Motor neuron (in vitro differentiated cells): ENCODE results near the gene MRGPRE. TPM values are rescaled to one million over a fixed set of nuclear protein-coding genes. Genes with fewer than 3 reads are reported as not detected.

Experiments used
- ATAC-seq, 8 experiments: fragments of 200-7000 bp; cut with Tn5 transposase; replicated peaks in 6 of 8; 2 replicates each; pipeline ENCODE4 v1.8.0; 2021; ENCODE audit warnings: mild to moderate bottlenecking in 8 of 8, moderate library complexity in 8 of 8
- H3K27ac ChIP-seq, 2 donors: fragments of 250-450 bp; sonication (Bioruptor Pico); 2 replicates each; pipeline ENCODE4 v1.9.0; 2021; ENCODE audit warnings: antibody characterized with exemption in 2 of 2, mild to moderate bottlenecking in 2 of 2, moderate library complexity in 1 of 2
- H3K4me1 ChIP-seq, 2 donors: fragments of 250-450 bp; sonication (Bioruptor Pico); replicated peaks in 1 of 2; 2 replicates each; pipeline ENCODE4 v1.6.1; 2021; ENCODE audit warnings: antibody characterized with exemption in 2 of 2, mild to moderate bottlenecking in 2 of 2, moderate library complexity in 1 of 2
- H3K4me3 ChIP-seq, 5 donors: fragments of 250-450 bp; sonication (Bioruptor Pico); 2 replicates each; pipeline ENCODE4 v1.9.0; 2021; ENCODE audit warnings: antibody characterized with exemption in 5 of 5, mild to moderate bottlenecking in 5 of 5, moderate library complexity in 4 of 5
- WGBS, 10 experiments: fragments of 450-650 bp; shearing (Covaris generic); methylation state at CpG; one replicate each; pipeline ENCODE4 v1.0.0; 2022; 5-methylcytosine and 5-hydroxymethylcytosine counted together
- in situ Hi-C, 9 experiments: fragments of 400-800 bp; cut with MboI; loops; one replicate each; pipeline ENCODE4 v1.15.0; 2021; ENCODE audit warnings: low sequenced_read_pairs in 9 of 9, low pct_unique_long_range_greater_than_20kb in 2 of 9; ENCODE audit not compliant: unreplicated experiment in 9 of 9
- total RNA-seq, 8 experiments: library from RNA; unstranded; fragments of 300-600 nt; gene quantifications; 2 replicates each; pipeline versions ENCODE4 v1.2.3 to v1.2.4, GENCODE V29; 2022

MRGPRE gene
- total RNA-seq, 8 experiments from 2014 or later: 0.31 to 0.85 (median 0.36) TPM; not detected in 5

DNA sequence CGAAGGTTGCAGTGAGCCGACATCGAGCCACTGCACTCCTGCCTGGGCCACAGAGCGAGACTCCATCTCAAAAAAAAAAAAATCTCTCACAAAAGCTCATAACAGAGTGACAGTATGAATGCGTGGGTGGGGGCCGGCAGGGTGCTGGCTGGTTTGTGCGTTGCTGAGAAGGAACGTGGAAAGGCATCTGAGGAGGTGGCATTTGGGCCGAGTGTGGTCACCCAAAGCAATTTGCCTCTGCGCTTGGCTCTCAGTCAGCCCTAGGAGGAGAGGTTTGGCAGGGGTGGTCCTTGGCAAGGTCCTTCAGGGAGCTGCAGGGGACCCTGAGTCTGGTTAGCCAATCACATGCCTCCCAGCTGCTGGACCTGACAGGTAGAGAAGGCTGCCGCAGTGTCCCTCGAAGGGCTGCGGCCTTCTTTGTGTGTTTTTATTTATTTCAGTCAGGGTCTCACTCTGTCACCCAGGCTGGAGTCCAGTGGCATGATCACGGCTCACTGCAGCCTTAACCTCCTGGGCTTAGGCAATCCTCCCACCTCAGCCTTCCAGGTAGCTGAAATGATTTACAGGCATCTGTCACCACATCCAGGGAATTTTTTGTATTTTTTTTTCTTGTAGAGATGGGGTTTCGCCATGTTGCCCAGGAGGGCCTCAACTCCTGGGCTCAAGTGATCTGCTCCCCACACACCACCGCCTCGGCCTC is 43.6 kb downstream of the MRGPRE start:
- Histone ChIP-seq H3K27ac (no peak overlapping the region), H3K4me1 (peaks cover 13 to 16% of the 10 kb centered on the region in 2 donors), H3K4me3 (no peak overlapping the region)
- peak in 2 of 8 experiments; percentile 9 to 24 for ATAC-seq
- 58 to 85% (median 75%) methylated on average over 1 to 14 of the region's 17 CpGs; no CpG with 5 or more reads in 3 of the 10 experiments for WGBS, 10 experiments
- in situ Hi-C loops: no loop called here

DNA sequence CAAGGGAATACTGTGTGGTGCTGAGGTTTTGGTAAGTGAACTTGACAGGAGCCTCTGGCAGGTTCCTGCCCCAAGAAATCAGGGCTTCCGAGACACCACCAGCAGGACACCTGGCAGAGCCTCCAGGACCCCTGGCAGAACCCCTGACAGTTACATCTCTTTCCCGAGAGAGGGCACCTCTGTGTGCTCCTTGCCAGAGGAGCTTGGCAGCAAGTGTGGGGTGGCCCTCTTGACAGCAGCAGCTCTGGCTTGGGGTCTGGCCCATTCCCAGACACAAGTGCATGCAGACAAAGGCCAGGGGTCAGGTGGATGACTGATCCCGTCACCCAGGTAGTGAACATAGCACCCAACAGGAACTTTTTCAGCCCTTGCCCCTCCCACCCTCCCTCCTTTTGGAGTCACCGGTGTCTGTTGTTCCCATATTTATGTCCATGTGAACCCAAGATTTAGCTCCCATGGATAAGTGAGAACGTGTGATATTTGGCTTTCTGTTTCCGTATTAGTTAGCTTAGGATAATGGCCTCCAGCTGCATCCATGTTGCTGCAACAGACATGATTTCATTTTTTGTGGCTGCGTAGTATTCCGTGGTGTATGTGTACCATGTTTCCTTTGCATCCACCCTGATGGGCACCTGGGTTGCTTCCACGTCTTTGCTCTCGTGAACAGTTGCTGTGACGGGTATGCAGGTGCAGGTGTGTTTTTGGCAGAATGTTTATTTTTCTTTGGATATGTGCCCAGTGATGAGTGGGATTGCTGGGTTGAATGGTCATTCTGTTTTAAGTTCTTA is 45.9 kb downstream of the MRGPRE start:
- in situ Hi-C loops: no loop called here
- H3K4me1 ChIP-seq: peaks cover 8 to 12% of the 10 kb centered on the region in 2 donors
- no peak for ATAC-seq
- WGBS, 10 experiments: 30 to 100% (median 60%) methylated on average over 1 to 5 of the region's 11 CpGs; no CpG with 5 or more reads in 5 of the 10 experiments
- H3K27ac ChIP-seq: no peak overlapping the region
- no peak overlapping the region for H3K4me3 ChIP-seq

DNA sequence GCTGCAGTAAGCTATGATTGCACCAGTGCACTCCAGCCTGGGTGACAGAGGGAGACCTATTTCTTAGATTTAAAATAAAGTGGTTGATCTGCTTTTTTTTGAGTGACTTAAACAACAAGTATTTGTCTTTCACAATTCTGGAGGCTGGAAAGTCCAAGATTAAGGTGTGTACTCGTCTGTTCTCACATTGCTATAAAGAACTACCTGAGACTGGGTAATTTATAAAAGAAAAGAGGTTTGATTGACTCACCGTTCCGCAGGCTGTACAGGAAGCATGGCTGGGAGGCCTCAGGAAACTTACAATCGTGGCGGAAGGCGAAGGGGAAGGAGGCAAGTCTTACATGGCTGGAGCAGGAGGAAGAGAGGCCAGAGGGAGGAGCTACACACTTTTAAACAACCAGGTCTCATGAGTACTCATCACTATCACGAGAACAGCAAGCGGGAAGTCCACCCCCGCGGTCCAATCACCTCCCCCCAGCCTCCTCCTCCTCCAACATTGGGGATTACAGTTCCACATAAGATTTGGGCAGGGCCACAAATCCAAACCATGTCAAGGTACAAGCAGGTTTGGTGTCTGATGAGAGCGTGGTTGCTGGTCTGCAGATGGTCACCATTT is 47.4 kb downstream of the MRGPRE start:
- in situ Hi-C loops: no loop called here
- H3K27ac ChIP-seq: no peak overlapping the region
- no peak overlapping the region for H3K4me3 ChIP-seq
- 20 to 90% (median 80%) methylated on average over 1 to 6 of the region's 11 CpGs; no CpG with 5 or more reads in 1 of the 10 experiments for WGBS, 10 experiments
- ATAC-seq: no peak
- H3K4me1 ChIP-seq: peaks cover 8 to 12% of the 10 kb centered on the region in 2 donors

DNA sequence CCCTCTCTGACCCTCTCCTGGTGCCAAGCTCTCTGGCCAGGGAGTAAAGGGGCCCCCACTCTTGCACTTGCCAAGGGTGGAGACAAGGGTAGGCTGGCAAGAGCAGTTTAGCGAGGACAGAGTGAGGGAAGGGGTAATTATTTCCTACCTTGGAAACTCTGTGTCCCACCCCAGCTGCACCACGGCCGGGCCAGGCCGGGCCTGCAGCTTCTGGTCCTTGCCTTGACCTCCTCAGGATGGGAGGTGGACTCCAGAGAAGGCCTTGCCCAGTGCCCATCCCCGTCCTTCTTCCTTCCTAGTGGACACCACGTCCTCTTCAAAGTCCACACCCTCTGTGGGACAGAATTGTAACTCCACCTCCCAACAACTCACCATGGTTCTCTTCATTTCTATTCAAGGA is 48.7 kb downstream of the MRGPRE start:
- WGBS, 10 experiments: 60 to 100% (median 93%) methylated on average over 1 to 5 of the region's 6 CpGs; no CpG with 5 or more reads in 6 of the 10 experiments
- H3K4me1 ChIP-seq: peaks cover 1 to 2% of the 10 kb centered on the region in 2 donors
- no peak overlapping the region for H3K4me3 ChIP-seq
- no peak overlapping the region for H3K27ac ChIP-seq
- in situ Hi-C loops: no loop called here
- ATAC-seq: no peak

DNA sequence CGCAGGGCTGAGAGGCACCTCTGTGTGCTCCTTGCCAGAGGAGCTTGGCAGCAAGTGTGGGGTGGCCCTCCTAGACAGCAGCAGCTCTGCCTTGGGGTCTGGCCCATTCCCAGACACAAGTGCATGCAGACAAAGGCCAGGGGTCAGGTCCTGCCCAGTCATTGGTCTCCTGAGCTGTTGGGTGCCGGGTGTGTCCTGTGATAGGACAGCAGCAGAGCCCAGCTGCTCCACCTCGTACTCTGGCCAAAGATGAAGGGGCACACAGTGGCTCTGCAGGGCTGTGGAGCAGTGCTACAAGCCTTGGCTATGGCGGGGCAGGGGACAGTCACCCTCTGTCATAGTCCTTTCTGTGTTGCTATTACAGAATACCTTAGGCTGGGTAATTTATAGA is 49.8 kb downstream of the MRGPRE start:
- no peaks in the 10 kb centered on the region for H3K4me1 ChIP-seq
- no peak for ATAC-seq
- H3K4me3 ChIP-seq: no peak overlapping the region
- in situ Hi-C loops: no loop called here
- H3K27ac ChIP-seq: no peak overlapping the region
- WGBS, 10 experiments: 67 to 100% (median 88%) methylated on average over 1 to 3 of the region's 4 CpGs; no CpG with 5 or more reads in 6 of the 10 experiments

DNA sequence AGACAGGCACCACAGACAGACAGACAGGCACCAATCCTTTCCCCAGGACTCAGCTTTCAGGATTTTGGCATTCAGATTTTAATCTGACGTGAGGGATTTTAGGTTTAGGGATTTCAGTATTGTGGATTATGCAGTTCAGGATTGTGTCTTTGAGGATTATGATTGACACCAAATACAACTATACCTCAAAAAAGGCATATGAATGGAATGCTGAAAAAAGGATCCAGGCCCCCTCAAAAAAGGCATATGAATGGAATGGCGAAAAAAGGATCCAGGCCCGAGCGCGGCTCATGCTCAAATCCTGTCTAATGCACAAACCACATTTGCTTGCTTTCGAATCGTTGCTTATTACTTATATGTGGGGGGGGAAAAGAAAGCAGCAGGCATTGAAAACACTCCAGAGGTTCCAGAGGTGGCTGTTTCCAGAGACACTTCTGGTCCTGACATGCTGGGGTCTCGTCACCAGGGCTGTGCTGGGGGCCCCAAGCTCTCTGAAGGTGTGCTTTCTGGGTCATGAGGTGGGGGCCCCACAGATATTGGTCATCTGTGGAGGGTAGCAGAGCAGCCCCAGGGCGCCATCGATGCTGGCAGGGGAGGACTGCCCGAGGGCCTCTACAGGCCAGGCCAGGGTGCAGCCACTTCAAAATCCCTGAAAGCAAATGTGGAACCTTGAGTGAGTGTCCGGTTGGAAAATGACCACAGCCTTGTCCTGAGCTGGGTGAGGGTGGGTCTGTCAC is 50.3 kb downstream of the MRGPRE start:
- no peak overlapping the region for H3K4me3 ChIP-seq
- no peak for ATAC-seq
- in situ Hi-C loops: no loop called here
- 36 to 100% (median 86%) methylated on average over 1 to 12 of the region's 12 CpGs; no CpG with 5 or more reads in 1 of the 10 experiments for WGBS, 10 experiments
- H3K4me1 ChIP-seq: no peaks in the 10 kb centered on the region
- H3K27ac ChIP-seq: no peak overlapping the region

DNA sequence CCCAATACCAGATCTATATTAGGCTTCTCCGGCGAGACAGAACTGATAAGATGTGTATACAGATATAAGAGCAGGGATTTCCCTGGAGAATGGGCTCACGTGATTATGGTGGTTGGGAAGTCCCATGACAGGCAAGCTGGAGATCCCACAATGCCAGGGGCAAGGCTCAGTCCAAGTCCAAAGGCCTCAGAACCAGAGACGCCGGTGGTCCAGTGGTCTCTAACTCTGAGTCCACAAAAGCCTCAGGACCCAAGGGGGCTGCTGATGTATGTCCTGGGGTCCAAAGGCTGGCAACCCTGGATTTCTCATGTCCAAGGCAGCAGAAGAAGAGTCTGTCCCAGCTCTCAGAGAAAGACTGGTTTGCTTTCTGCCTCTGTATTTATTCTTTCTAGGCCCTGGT is 51.3 kb downstream of the MRGPRE start:
- 0 to 100% (median 85%) methylated on average over 1 to 4 of the region's 5 CpGs; no CpG with 5 or more reads in 5 of the 10 experiments for WGBS, 10 experiments
- Histone ChIP-seq H3K27ac (no peak overlapping the region), H3K4me3 (no peak overlapping the region), H3K4me1 (no peaks in the 10 kb centered on the region)
- in situ Hi-C loops: no loop called here
- no peak for ATAC-seq

DNA sequence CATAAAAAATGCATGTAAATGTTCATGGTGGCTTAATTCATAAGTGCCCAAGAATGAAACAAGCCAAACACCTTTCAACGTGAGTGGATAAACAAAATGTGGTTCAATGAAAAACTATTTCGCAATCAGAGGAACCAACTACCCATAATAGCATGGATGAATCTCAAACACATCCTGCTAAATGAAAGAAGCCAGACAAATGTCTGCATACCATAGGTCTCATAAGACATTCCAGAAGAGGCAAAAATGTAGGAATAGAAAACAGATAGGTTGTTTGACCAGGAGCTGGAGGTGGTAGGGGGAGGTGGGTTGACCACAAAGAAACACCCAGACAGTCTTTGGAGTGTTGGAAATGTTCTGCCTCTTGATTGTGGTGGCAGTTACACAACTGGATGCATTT is 53.9 kb downstream of the MRGPRE start:
- in situ Hi-C loops: no loop called here
- Histone ChIP-seq H3K4me3 (no peak overlapping the region), H3K27ac (no peak overlapping the region), H3K4me1 (no peaks in the 10 kb centered on the region)
- WGBS, 10 experiments: 56 to 100% (median 81%) methylated on average over 1 to 2 of the region's 2 CpGs; no CpG with 5 or more reads in 3 of the 10 experiments
- peak in 1 of 8 experiments; percentile 24 for ATAC-seq

DNA sequence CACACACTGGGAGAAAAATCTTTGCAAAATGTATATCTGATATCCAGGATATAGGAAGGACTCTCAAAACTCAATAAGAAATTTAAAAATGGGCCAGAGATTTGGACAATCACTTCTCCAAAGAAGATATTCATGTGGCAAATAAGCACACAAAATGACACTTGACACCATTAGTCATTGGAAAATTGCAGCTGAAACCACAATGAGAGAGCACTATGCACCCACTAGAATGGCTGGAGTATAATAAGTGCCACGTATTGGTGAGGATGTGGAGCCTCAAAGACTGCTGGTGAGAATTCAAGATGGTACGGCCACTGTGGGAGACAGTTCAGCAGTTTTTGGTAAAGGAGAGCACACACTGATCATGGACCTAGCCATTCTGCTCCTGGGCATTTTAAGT is 54.3 kb downstream of the MRGPRE start:
- no peaks in the 10 kb centered on the region for H3K4me1 ChIP-seq
- in situ Hi-C loops: no loop called here
- H3K27ac ChIP-seq: no peak overlapping the region
- H3K4me3 ChIP-seq: no peak overlapping the region
- 0 to 100% (median 70%) methylated on average over 1 to 2 of the region's 2 CpGs; no CpG with 5 or more reads in 3 of the 10 experiments for WGBS, 10 experiments
- ATAC-seq: peak in 1 of 8 experiments; percentile 51

Other genes with a start within 250 kb of the MRGPRE start
- gene NAP1L4, start 240.1 kb downstream of the MRGPRE start, total RNA-seq: 100 to 1,000 TPM in 6 of 8 experiments, 10 to 100 TPM in 2; 92.6 to 166 (median 122) TPM
- 100 to 1,000 TPM in 1 of 8 experiments, 10 to 100 TPM in 7; 37.9 to 119 (median 65.5) TPM for gene CARS1, start 175.0 kb downstream of the MRGPRE start, total RNA-seq
- 10 to 100 TPM; 12.1 to 29.8 (median 18.1) TPM for gene OSBPL5, start 67.1 kb downstream of the MRGPRE start, total RNA-seq
- 1 to 10 TPM in 1 of 8 experiments, under 1 TPM in 2, not detected in 5; 0.41 to 1.4 (median 0.73) TPM for gene MRGPRG, start 13.6 kb downstream of the MRGPRE start, total RNA-seq
- 10 to 100 TPM; 30.3 to 65.3 (median 46.0) TPM for gene ZNF195, start 146.7 kb upstream of the MRGPRE start, total RNA-seq